ENCODE measurements around the gene TEX55.
"Not testable (repeated sequence)": the region's sequence is repeated elsewhere in the genome, so short reads cannot be mapped to it uniquely, and the experiment has no call there.

The TEX55 gene

DNA sequence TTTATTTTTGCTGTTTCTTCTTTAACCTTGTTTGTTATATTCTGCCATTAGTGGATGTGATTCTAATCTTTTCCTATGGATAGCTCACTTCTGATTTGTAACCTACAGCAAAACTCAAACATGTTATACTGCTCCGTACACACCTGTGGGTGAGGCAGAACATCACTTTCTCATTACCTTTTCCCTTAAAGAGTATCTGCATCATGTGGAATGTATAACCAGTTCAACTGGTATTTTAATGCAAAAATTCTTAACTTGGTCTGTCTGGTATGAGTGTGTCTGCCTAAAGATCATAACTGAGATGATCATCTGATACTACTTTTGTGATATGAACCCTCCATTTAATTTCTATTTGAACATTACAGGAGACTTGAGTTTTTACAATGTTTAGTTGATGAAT is 14.4 kb downstream of the TEX55 start:
- no peak for DNase-seq (ENCODE audit: low read depth in 3 of 3)

DNA sequence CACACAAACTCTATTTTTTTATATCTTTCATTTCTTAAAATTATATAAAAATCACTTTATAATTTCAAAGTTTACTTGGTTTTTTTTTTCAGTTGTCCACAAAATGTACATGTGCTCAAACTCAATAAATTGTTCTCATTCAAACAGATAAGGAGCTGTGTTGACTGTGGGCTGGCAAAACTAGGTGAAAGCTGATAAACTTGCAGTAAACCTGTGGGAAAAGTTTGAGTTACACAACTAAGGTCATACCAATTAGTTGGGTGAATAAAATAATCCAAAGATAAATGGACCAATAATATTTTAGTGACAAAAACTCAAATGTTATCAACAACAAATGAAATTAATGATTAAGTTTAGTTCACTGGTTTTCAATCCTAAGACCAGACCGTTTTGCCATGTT is 14.8 kb downstream of the TEX55 start:
- no peak for DNase-seq (ENCODE audit: low read depth in 3 of 3)

DNA sequence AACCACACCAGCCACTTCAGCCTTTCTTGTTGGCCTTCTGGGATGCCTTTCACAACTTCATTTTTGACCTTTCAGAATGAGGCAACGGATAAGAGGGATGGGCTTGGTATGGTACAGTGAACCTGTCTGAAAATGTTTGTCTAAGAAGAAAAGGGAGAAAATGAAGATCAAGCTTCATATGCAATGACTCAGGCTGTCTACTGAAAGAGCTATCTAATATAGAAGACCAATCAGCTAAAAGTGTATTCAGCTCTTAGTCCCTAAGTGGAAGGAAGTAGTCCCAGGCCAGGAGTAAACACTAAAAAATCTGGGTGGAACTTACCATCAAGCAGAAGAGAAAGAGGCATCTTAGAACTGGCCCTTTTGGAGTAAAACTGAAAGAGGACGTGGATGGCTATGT is 15.3 kb downstream of the TEX55 start:
- DNase-seq (ENCODE audit: low read depth in 3 of 3) = no peak

DNA sequence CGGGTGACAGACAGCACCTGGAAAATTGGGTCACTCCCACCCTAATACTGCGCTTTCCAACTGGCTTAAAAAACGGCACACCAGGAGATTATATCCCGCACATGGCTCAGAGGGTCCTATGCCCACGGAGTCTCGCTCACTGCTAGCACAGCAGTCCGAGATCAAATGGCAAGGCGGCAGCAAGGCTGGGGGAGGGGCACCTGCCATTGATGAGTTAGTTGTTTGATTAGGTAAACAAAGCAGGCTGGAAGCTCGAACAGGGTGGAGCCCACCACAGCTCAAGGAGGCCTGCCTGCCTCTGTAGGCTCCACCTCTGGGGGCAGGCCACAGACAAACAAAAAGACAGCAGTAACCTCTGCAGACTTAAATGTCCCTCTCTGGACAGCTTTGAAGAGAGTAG is 18.8 kb downstream of the TEX55 start:
- not testable (repeated sequence) for DNase-seq (ENCODE audit: low read depth in 3 of 3)

DNA sequence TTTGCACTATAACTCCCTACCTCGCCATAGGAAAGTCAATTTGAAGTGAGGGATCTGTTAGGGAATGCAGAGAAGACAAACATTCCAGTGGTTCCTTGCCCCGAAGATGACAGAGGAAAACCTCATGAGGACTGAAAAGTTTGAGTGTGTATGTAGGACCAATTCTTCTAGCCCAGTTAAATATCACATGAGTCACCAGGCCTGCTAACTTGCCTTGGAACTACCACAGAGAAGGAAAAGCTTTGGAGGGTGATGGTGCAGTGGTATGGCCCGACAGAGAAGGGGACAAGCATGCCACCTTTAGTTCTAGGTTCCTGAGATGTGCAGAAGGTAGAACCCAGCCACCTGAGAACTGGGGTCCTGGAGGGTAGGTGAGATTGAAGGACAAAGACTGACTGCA is 24.9 kb downstream of the TEX55 start:
- no peak for DNase-seq (ENCODE audit: low read depth in 3 of 3)

DNA sequence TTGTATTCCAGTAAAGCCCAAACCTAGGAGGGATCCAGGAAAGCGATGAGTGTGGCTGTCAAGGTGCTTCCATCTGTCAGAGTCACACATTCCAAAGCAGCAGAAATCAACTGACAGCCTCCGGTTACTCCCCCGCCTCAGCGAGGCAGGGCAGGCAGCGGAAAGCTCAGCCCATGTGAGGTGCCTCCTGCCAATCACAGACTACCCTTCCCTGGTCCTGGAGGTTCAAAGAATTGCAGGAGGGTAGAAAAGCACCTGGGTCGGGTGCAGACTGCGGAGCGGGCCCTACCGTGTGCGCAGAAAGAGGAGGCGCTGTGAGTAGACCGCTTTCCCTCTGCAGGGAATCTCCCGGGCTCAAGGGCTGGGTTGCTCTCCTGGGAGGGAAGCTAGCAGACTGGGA is 27.4 kb downstream of the TEX55 start, which contains the start of gene UPK1B:
UPK1B (plus strand) TSS at position 274 of the 400 bp plus-strand sequence. CDS start 13,144 bp downstream, outside the sequence.
- no peak for DNase-seq (ENCODE audit: low read depth in 3 of 3)

DNA sequence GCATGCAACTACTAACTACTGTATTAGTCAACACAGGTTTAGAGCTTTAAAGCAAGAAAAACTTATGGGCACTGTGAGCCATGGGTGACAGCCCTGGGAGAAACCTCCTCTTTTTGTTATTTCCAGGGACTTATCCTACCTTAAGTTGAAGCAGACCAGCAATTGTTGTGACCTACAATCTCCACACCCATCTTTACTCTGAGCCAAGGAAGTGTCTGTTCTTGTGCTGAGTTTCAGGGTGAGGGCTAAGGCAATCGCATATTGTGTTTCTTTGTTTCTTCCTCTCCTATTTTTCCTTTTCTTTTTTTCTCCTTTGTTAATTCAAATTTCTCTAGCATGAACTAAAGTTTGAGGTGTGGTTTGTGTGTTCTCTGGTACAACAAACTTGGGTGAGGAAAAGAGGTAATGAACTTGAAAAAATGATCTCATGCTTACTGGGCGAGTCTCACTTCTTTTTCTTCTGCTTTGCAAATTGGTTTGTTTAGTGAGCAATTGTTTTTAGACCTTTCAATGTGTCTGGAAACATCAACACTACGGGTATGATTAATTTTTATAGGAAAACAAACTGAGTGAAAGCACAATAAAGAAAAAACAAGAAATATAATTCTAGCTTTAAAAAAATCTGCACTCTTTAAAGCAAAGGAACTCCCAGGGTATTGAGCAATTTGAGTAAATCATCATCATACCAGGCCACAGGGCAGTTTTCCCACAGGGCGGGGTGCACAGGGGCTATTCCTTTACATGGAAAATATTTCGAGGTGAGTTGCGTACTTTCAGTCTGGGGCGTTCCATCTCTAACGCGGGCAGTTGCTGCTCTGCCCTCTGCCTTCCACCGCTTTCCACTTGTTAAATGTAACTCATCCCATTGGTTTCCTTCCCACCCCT is 30.1 kb downstream of the TEX55 start:
- DNase-seq (ENCODE audit: low read depth in 3 of 3) = no peak

DNA sequence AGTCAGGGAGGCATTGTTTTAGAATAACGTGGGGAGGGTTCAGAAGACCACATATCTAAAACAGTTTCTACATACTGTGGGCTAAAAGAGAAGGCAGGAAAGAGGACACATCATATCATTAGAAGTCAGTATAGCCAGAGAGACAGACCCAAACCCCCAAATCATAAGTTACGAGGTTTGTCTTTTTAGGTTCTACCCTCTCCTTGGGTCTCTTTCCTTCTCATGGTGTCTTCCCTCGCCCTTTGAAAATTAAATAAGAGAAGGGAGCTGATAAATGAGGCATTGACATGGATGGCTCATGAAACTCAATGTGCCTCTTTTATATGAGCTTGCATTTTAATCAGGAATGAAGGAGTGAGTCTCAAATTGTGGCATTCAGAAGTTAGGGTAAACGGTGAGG is 30.8 kb downstream of the TEX55 start:
- DNase-seq (ENCODE audit: low read depth in 3 of 3) = no peak

DNA sequence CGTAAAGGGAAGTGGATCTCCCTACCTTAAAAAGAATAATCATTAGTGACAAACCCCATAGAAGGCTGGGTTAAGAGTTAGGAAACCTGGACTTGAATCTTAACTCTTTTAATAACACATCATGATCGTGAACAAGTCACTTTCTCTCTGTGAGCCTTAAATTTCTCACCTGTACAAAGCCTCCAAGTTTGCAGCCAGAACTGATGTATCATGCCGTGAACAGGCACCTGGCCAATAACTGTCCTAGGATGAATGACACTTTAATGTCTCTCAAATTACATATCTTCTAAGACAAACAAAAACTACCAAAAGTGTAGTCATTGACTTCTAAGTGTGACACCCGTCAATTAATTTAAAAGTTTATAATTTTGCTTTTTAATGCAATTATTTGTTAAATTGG is 31.4 kb downstream of the TEX55 start:
- no peak for DNase-seq (ENCODE audit: low read depth in 3 of 3)

DNA sequence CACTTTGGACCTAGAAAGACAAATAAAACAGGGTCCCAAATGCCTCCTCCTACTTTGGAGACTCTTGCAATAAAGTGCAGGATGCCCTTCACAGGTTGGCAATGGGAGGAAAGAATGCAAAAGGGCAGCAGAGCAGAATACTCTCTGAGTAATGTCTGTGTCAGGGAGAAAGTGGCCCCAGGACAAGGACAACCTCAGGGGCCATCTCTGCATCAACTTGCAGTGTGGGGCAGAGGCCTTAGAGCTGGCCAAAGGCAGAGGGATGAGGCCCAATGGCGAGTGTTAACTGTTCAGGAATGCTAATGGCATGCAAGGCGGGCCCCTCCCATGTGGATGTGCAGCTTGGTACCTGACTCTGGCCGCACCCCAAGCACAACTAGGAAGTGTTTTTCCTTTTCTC is 35.8 kb downstream of the TEX55 start:
- DNase-seq (ENCODE audit: low read depth in 3 of 3) = no peak

DNA sequence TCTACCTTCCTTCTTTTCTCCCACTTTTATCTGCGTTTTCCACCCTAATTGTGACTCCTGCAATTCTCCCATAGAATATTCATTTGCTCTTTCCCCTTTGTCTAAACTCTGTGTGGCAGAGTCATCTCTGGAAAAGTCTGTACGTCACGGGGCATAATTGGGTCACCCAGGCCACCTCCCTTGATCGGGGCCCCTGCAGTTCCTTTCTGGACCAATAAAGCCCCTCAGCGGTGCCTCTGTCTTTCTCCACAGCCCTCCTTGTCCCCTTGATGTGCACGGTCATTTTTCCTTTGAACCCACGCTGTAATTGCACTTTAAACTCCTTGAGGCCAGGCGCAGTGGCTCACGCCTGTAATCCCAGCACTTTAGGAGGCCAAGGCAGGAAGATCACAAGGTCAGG is 38.1 kb downstream of the TEX55 start:
- DNase-seq (ENCODE audit: low read depth in 3 of 3) = no peak

DNA sequence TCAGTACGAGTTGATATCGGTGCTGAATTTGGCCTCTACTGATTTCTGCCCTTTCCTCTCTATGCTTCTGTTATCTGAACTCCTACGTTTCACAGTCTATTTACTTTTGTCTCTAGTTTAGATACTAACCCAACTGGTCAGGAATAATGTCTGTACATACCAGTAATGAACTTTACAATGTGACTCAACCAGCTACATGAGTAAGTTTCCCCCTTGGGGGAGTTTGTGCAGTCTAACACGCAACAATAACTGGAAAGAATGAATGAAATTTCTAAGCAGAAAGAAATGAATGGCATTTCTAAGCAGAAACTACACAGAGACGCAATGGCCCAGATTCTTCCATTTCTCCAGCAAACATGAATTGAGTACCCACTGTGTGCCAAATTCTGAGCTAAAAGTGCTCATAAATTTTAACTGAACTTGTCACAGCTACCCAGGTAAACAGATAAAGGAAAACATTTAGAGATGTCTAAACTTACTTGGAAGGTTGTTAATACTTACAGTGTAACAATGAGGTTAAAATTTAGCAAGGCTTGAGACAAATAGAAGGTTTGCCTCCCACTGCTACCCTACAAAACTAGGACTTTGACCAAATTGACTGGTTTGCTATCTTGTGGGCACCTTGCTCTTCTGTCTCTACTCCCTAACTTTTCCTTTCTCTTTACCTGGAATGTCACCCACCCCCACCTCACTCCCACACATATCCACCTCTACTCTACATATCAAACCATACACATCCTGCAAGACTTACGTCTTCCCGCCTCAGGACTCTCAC is 39.0 kb downstream of the TEX55 start:
- DNase-seq (ENCODE audit: low read depth in 3 of 3) = no peak

DNA sequence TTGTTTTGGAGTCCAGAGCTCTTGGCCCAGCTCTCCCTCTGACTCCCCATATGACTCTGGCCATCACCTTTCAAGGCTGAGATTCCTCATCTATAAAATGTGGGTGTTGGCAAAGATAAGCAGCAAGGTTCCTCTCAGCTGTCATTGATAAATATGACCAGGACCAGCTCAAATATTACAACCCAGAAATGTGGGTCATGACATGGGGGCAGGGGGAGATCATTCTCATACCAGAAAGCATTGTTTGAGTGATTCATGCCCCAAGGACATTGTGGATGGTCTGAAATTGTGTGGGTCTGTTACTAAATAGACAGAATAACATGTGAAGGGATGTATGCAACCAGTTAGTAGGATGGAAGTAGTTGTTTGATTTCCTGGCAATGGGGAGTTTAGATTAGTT is 41.3 kb downstream of the TEX55 start:
- DNase-seq (ENCODE audit: low read depth in 3 of 3) = no peak

DNA sequence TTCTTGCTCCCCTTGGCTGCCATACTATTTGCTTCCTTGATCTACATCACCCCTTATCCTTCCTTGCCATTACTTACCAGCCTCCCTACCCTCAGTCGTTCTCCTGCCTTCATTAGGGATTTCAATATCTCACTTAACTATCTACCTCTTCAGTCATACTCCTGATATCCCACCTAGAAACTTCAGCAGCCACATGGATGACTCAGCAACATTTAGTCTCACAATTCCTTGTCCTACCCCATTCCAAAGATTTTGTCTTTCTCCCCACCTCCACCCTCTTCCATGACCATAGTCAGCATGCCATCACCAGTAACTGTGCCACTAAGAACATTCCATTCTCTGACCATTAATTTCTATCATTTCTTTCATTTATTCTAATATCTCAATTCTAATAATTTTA is 45.8 kb downstream of the TEX55 start:
- DNase-seq (ENCODE audit: low read depth in 3 of 3) = no peak

DNA sequence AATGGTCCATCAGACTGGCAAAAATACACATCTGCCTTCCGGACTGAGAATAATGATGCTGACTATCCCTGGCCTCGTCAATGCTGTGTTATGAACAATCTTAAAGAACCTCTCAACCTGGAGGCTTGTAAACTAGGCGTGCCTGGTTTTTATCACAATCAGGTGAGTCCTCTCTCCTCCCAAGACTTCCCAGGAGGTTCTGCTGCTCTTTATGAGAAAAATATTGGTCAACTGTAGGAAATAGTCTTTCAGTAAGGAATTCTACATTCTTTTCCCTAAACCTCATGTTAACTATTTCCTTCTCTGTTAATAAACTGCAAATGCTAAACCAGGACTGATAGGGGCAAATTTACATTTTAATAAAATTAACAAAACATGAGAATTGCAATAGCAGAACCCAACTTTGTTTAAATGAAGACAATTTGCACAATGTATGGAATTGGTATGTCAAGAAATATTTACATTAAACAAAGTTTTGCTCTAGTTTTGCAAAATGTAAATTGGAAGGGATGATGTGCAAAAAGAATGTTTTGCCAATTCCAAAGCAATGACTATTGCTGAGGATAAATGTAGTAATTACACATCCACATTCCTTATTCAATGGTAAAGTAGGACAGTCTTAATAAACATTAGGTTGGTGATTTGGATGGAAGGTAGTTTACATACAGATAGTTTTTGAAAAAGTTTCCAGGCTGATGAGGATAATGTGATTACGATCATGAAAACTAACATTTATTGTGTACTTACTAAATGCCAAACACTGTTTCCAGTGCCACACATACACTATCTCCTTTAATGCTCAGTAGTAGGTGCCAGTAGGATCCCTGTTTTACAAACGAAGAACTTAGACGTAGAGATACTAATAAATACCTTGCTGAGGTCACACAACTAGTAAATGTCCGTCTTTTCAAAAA is 48.5 kb downstream of the TEX55 start:
- no peak for DNase-seq (ENCODE audit: low read depth in 3 of 3)

DNA sequence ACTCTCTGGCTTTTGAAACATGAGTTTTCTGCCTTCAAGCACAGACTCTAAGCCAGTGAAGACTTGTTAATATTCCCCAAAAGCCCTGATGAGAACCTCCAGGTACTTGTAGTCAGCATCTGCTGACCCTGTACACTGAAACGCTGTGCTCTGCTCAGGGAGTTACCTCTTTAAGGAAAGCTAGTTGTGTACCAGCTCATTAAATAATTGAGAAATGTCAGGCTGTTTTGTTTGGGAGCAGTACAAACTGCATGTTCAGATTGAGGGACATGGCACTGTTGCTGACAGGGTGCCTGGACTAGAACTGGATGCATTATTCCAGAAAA is 49.1 kb downstream of the TEX55 start:
- DNase-seq (ENCODE audit: low read depth in 3 of 3) = no peak

DNA sequence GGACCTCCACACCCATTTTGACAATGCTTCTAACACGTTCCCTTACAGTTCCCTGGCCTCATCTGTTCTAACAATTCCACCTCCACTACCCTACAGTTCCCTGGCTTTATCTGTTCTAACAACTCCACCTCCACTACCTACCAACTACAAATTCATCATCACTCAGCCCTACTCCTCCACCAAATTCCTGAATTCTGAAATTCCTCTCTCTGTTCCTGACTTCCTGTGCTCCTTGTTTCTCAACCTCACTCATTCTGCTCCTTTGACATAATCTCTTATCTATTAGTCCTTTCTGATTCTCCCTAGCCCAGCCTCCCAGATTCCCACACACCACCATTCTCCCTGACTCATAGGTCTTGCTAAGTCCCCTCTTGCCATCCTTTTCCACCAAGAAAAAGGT is 49.9 kb downstream of the TEX55 start:
- no peak for DNase-seq (ENCODE audit: low read depth in 3 of 3)
